HG02759 (cell line): ENCODE data around the gene C16orf78.

Experiments
- ATAC-seq: cut with Tn5 transposase; IDR thresholded peaks from one replicate; pipeline ENCODE4 v1.9.1; 2021; ENCODE audit warnings: mild to moderate bottlenecking, moderate library complexity; ENCODE audit not compliant: unreplicated experiment

The C16orf78 gene

GRCh38 chr16:49378816-49379215 lies 5.2 kb downstream of the C16orf78 start:
- ATAC-seq: no peak

DNA sequence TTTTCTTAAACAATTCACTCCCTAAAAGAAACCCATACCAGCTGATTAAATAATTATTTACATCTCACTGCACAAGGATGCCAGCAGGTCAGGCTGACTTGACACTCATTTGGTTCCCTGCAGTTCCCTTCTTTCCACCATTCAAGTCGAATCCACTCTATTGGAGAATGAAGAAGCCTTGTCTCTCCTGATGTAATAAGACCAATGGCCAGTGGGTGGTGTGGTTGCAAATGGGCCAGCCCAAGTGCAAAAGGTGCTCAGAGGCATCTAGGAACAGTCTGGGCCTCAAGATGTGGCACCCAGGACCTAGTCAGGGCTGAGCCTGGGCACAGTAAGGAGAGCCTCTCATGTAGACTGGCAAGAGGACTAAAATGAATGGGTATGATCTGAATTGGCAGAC lies 9.3 kb downstream of the C16orf78 start:
- ATAC-seq: no peak

DNA sequence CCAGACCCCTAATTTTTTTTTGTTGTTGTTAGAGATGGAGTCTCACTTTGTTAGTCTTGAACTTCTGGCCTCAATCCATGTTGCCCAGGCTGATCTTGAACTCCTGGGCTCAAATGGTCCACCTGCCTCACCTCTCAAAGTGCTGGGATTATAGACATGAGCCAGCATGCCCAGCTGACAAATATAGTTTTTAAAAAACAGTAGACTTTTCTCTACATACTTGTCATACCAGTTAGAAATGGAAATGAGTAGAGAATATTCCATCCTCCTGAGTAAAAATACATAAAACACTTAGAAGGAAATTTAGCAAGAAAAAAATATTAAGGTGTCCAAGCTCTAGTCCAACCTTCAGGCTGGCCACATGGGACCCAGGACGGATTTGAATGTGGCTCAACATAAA lies 21.4 kb downstream of the C16orf78 start:
- ATAC-seq: no peak

GRCh38 chr16:49396206-49396720 lies 22.7 kb downstream of the C16orf78 start:
- no peak for ATAC-seq

GRCh38 chr16:49398761-49399160 lies 25.2 kb downstream of the C16orf78 start:
- ATAC-seq: no peak

- peak; percentile 99 for ATAC-seq
Measured at GRCh38 chr16:49399594-49400364, 26.2 kb downstream of the C16orf78 start.

- no peak for ATAC-seq
Measured at GRCh38 chr16:49400611-49401010, 27.0 kb downstream of the C16orf78 start.

- ATAC-seq: no peak
Measured at GRCh38 chr16:49405123-49405522, 31.5 kb downstream of the C16orf78 start.

DNA sequence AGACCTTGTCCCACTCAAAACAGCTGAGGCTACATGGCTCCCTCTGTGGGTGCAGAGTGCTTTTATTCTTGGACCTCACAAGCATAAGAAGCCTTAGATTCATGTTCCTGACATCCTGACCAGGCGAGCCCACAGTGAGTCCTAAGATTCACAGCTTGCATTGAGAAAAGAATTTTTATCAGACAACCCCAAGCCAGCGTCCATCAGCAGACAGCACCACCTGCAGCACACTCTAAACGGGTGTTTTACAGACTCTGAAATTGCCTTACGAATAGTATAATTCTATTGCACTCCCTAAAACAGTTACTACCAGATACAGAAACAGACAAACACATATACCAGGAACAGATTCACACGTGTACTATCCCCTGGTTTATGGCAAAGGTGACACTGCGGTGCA lies 31.9 kb downstream of the C16orf78 start:
- no peak for ATAC-seq

GRCh38 chr16:49407873-49408550 lies 34.4 kb downstream of the C16orf78 start:
- ATAC-seq: peak; percentile 91

GRCh38 chr16:49409121-49409520 lies 35.5 kb downstream of the C16orf78 start:
- no peak for ATAC-seq

- ATAC-seq: no peak
Measured at GRCh38 chr16:49410226-49410625, 36.6 kb downstream of the C16orf78 start.

GRCh38 chr16:49411121-49411970 lies 37.7 kb downstream of the C16orf78 start:
- no peak for ATAC-seq

- no peak for ATAC-seq
Measured at GRCh38 chr16:49414671-49415070, 41.1 kb downstream of the C16orf78 start.

DNA sequence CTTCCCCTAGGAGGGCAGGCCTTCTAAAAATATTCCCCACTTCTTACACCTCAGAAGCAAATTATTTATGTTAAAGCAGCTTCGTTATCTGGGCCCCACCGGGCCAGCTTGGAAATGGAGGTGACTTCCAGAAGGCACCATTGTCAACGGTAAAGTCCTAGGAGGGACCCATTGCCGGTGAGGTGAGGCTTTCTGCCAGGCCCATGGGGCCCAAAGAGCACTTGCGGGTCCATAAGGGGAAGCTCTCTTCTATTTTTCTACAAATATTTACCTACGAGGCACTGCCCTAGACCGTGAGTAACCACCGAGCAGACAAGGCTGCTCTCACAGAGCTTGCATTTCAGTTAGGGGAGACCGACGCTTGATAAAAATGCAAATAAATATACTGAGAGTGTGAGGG lies 41.5 kb downstream of the C16orf78 start:
- ATAC-seq: no peak

DNA sequence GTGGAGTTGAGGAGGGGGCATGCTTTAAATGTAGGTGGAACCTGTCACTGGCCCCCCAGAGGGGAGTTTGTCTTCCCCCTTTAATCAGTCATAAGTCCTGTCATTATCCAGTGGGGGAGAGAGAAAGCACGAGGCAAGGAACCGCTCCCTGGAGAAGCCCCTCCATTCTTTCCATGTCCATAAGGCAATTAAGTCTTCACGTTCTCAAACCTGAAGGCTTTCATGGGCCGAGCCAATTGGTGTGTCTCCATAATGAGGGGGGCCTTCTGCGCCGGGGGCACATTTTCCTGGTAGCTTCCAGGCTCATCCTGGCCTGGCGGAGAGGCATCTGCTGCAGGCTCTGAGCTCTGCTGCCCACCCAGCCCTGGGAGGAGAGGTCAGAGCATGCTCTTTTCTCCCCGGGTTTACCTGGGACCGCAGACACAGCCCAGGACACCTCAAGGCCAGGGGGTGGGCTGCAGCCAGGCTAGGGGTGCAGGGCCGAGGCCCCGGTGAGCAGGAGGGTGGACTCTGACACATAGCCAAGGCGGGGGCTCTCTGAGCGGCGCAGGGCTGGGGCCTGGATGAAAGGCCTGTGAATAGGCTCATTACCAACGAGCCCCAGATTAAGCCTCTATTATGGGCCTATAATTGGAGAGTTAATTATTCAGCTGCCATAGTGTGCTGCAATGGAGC lies 42.5 kb downstream of the C16orf78 start:
- no peak for ATAC-seq

DNA sequence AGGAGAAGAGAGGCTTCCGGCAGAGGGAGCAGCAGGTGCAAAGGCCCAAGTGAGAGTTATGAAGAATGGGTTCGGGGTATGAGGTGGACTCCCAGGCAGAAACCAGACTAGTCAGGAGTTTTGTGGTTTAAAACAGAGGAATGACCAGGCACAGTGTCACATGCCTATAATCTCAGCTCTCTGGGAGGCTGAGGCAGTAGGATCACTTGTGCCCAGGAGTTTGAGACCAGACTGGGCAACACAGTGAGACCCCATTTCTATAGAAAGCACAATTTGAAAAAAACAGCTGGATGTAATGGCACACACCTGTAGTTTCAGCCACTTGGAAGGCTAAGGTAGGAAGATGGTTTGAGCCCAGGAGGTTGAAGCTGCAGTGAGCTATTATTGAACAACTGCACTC lies 43.8 kb downstream of the C16orf78 start:
- no peak for ATAC-seq

- no peak for ATAC-seq
Measured at GRCh38 chr16:49419006-49419405, 45.4 kb downstream of the C16orf78 start.

GRCh38 chr16:49419862-49420261 lies 46.3 kb downstream of the C16orf78 start:
- no peak for ATAC-seq

- no peak for ATAC-seq
Measured at GRCh38 chr16:49422896-49423295, 49.3 kb downstream of the C16orf78 start.

GRCh38 chr16:49424961-49425360 lies 51.4 kb downstream of the C16orf78 start:
- ATAC-seq: no peak
